GM21786 (cell line): ENCODE measurements around the gene ELFN1.

ENCODE experiments used
- ATAC-seq: cut with Tn5 transposase; IDR thresholded peaks from one replicate; pipeline ENCODE4 v1.9.1; 2021; ENCODE audit not compliant: unreplicated experiment

The ELFN1 gene

GRCh38 chr7:1777122-1777521 lies 107.0 kb downstream of the ELFN1 start:
- no peak for ATAC-seq

GRCh38 chr7:1779445-1779844 lies 109.4 kb downstream of the ELFN1 start:
- no peak for ATAC-seq

GRCh38 chr7:1781369-1781768 lies 111.3 kb downstream of the ELFN1 start:
- no peak for ATAC-seq

GRCh38 chr7:1785839-1786238 lies 115.8 kb downstream of the ELFN1 start:
- no peak for ATAC-seq

- ATAC-seq: no peak
These were observed 117.2 kb downstream of the ELFN1 start for GRCh38 chr7:1787241-1787640.

GRCh38 chr7:1787681-1788235 lies 117.7 kb downstream of the ELFN1 start:
- no peak for ATAC-seq

GRCh38 chr7:1794888-1795542 lies 124.9 kb downstream of the ELFN1 start:
- ATAC-seq: no peak
